Measurements from ENCODE around the gene TSHZ1. TPM values are rescaled to one million over a fixed set of nuclear protein-coding genes. Genes with fewer than 3 reads are reported as not detected.

The TSHZ1 gene
- total RNA-seq, 1 donor, result 13.4 TPM

GRCh38 chr18:75170916-75171315 is 39.7 kb upstream of the TSHZ1 start:
- H3K4me3 ChIP-seq (ENCODE audit: low read depth, low read length), result no peak overlapping the region
- DNase-seq (ENCODE audit: low read depth), result no peak
- no peak for TF ChIP-seq CTCF (IDR thresholded peaks at IDR 0.05; ENCODE audit: insufficient read depth, low read depth, low read length)

GRCh38 chr18:75172299-75173124 is 38.1 kb upstream of the TSHZ1 start:
- no peak for DNase-seq (ENCODE audit: low read depth)
- TF ChIP-seq CTCF (IDR thresholded peaks at IDR 0.05; ENCODE audit: insufficient read depth, low read depth, low read length), result no peak
- no peak overlapping the region for H3K4me3 ChIP-seq (ENCODE audit: low read depth, low read length)

- DNase-seq (ENCODE audit: low read depth), result peak; percentile 18
- TF ChIP-seq CTCF (IDR thresholded peaks at IDR 0.05; ENCODE audit: insufficient read depth, low read depth, low read length), result peak; percentile 8
- no peak overlapping the region for H3K4me3 ChIP-seq (ENCODE audit: low read depth, low read length)
These were observed 37.5 kb upstream of the TSHZ1 start for GRCh38 chr18:75173125-75173432.

GRCh38 chr18:75173738-75174137 is 36.9 kb upstream of the TSHZ1 start:
- TF ChIP-seq CTCF (IDR thresholded peaks at IDR 0.05; ENCODE audit: insufficient read depth, low read depth, low read length), result no peak

GRCh38 chr18:75176849-75177248 is 33.7 kb upstream of the TSHZ1 start:
- DNase-seq (ENCODE audit: low read depth), result no peak
- no peak overlapping the region for H3K4me3 ChIP-seq (ENCODE audit: low read depth, low read length)
- TF ChIP-seq CTCF (IDR thresholded peaks at IDR 0.05; ENCODE audit: insufficient read depth, low read depth, low read length), result no peak

More at GRCh38 chr18:75173738-75174137, 36.9 kb upstream of the TSHZ1 start:
- no peak for DNase-seq (ENCODE audit: low read depth)
- no peak overlapping the region for H3K4me3 ChIP-seq (ENCODE audit: low read depth, low read length)

- no peak for TF ChIP-seq CTCF (IDR thresholded peaks at IDR 0.05; ENCODE audit: insufficient read depth, low read depth, low read length)
- no peak overlapping the region for H3K4me3 ChIP-seq (ENCODE audit: low read depth, low read length)
- no peak for DNase-seq (ENCODE audit: low read depth)
These were observed 32.2 kb upstream of the TSHZ1 start for GRCh38 chr18:75178376-75178775.

All from fibroblast of villous mesenchyme (primary cell).